ENCODE data around the gene ANKRD50. TPM values are rescaled to one million over a fixed set of nuclear protein-coding genes. Genes with fewer than 3 reads are reported as not detected.

Gene ANKRD50
- total and polyA plus RNA-seq, 2 of the 13 experiments (the other 11 are each of a cell fraction or from before 2014, with no cell fraction given): 2.4 to 4.4 TPM

- TF ChIP-seq ZNF280D (CRISPR knock-in tag; IDR thresholded peaks at IDR 0.05): peak; percentile 1; the same call in 1 of the 2 replicates
- no peak for TF ChIP-seq STAT6 (CRISPR knock-in tag; IDR thresholded peaks at IDR 0.05; ENCODE audit: borderline replicate concordance)
- no peak for TF ChIP-seq ZBTB2 (CRISPR knock-in tag; IDR thresholded peaks at IDR 0.05; ENCODE audit: low read depth)
- peak; percentile 41; the same call in 1 of the 2 replicates for TF ChIP-seq ARID5B (CRISPR knock-in tag; IDR thresholded peaks at IDR 0.05)
- 0 out of 2 replicates have a peak, but pooled peaks have one; percentile 49 for TF ChIP-seq NFKB2 (CRISPR knock-in tag; IDR thresholded peaks at IDR 0.05; ENCODE audit: borderline replicate concordance)
- no peak for TF ChIP-seq FLYWCH1 (CRISPR knock-in tag; IDR thresholded peaks at IDR 0.05)
- TF ChIP-seq RXRA (CRISPR knock-in tag; IDR thresholded peaks at IDR 0.05): no peak
- TF ChIP-seq ZC3H4 (CRISPR knock-in tag; IDR thresholded peaks at IDR 0.05; ENCODE audit: borderline replicate concordance): no peak
- no peak for TF ChIP-seq ZNF317 (CRISPR knock-in tag; IDR thresholded peaks at IDR 0.05)
- TF ChIP-seq PBX3 (CRISPR knock-in tag; IDR thresholded peaks at IDR 0.05; ENCODE audit: borderline replicate concordance): no peak
- TF ChIP-seq NCOA2 (CRISPR knock-in tag; IDR thresholded peaks at IDR 0.05): no peak
These were observed 811 bp downstream of the ANKRD50 start (continued) for GRCh38 chr4:124711471-124712371.
